ENCODE results near the gene FGFR3.

The FGFR3 gene

DNA sequence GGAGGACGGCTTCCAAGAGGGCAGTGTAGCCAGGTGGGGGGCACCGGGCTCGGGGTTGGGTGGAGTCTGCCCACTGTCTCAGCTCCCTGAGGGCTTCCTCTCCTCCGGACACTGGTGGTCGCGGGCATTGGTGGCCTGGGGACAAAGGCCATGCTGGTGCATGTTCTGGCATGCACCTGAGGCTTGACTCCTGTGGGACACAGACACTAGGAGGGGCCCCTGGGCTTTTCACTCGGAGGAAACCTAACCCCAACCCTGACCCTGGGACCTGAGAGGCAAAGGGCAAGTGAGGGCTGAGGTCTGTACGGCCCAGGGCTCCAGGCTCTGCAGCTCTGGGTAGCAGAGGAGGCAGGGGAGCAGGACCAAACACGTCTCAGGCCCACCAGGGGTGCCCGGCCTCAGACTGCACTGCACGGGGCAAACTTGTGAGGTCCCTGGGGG is 22.3 kb upstream of the FGFR3 start:
- DNase-seq (ENCODE audit: low read depth), result no peak

- no peak for DNase-seq (ENCODE audit: low read depth)
Measured at GRCh38 chr4:1771555-1772305, 21.4 kb upstream of the FGFR3 start.

DNA sequence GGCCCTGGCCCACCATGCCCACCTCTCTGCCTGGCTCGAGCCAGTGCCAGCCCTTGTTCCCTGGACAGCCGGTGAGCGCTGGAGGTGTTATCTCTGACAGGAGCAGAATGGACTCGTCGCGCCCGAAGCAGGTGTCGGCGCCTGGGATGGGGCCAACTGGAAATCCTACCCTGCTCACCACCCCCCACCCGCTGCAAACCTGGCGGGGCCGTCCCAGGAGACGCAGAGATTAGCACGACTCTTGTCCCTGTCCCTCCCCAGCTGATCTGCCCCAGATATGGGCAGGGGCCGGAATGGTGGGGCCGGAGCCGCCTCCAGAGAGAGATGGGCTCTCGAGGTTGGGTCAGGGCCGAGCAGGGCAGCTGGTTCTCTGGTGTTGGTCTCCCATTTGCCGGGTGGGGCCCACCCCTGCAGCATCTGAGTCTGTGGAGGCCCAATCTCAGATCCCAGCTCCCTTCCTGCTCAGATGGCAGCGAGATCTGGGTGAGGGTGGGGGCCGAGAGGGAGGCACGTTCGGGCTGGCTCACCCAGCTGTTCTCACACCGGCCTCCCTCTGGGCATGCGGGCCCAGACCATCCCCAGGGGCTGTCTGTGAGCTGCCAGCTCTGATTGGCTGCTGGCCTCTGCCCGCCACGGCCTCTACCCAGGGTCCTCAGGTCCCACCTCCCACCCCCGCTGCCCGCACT is 20.1 kb upstream of the FGFR3 start:
- DNase-seq (ENCODE audit: low read depth), result no peak

DNA sequence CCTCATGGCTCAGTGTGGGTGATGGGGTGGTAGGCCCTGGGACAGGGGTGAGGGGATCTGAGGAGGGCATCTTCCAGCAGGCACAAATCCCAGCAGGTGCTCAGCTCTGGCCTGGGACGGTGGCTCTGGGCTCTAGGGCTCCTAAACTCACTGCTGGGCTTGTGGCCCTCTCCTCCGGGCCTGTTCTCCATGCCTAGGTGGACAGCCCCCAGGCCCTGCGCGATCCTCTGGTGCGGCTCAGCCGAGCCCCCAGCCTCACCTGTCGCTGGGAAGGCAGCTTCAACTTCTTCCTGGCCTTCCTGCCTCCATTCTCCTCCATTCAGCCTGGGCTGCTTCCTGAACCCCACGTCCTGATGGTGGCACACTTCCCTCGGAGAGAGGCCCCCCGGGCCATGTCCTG is 19.3 kb upstream of the FGFR3 start:
- no peak for DNase-seq (ENCODE audit: low read depth)

GRCh38 chr4:1775731-1776500 is 17.2 kb upstream of the FGFR3 start:
- DNase-seq (ENCODE audit: low read depth), result no peak

DNA sequence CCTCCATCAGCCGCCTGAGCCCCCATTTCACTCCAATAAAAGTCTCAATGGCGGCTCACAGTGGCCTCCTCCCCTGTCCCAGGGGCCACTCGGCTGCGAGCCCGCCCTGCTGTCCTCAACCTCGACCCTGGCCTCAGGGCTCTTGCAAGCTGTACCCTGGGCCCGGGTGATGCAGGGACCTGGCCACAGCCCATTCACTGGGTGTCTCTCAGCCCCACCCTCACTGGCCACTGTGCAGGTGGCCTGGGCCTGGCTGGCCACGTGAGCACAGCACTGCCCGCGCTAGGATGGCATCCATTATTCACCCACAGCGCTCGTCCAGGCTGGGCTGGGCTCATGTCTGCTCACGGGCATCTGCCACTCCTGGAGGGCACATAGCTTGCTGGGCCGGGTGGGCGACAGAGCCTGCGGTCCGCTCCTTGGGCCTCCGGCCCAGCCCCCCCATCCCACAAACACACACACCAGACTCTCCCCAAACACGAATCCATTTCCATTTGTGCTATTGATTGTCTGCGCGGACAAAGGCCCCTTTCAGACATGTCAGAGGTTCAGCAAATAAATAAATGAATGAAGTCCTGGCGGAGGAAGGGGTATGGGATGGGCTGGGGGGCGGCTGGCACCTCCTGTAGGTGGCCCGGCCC is 16.5 kb upstream of the FGFR3 start:
- no peak for DNase-seq (ENCODE audit: low read depth)

GRCh38 chr4:1777822-1778641 is 15.1 kb upstream of the FGFR3 start:
- DNase-seq (ENCODE audit: low read depth), result no peak

GRCh38 chr4:1778642-1779392 is 14.3 kb upstream of the FGFR3 start:
- DNase-seq (ENCODE audit: low read depth), result no peak

DNA sequence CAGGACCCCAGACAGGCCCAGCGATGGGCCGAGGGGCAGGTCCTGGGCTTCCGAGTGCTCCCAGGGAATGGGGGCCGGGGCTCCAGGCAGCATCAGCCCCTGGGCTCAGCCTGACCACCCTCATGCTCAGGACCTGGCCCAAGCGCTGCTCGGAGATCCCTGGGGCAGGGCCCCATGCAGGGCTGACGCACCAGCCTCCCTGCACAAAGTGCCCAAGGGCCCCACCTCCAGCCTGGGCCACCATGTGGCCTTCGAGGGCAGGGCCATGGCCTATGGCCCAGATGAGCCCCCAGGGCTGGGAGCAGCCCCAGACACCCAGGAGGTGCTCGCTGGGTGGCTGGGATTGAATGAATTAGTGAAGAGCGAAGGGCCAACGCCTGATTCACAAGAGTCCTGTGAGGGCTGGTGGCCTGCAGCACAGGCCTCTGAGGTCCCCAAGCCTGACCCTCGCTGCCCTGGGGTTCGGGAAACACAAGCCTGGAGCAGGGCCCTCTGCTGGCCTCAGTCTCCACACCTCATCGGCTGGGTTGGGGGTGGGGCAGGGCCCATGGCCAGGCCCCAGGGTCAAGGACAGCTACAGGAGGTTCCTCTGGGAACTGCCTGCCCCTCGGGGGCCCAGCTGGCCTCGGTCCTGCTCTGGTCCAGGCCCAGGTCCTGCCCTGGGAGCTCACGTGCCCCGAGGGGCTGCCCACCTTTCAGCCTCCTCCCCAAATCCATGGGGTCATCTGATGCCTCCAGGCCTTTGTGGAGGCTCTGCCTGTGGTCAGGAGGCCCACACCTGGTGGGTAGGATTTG is 13.3 kb upstream of the FGFR3 start:
- DNase-seq (ENCODE audit: low read depth), result no peak

GRCh38 chr4:1780435-1780834 is 12.7 kb upstream of the FGFR3 start:
- no peak for DNase-seq (ENCODE audit: low read depth)

GRCh38 chr4:1783015-1783414 is 10.1 kb upstream of the FGFR3 start:
- DNase-seq (ENCODE audit: low read depth), result no peak

DNA sequence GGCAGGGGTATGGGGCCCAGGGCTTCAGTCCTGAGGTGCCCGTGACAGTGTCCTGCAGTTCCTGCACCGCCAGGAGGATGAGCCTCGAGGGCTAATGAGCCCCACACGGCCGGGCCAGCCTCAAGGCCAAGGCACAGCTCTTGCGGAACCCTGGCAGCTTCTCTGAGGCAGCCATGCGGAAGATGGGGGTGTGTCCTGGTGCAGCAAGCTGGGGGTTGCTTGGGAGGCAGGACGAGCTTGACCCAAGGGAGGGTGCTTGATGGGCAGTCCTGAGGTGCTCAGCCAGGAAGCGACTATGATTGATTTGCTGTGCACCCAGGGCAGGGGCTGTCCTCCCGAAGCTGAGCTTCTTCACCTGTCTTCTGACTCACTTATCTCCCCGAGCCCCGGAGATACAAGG is 9.1 kb upstream of the FGFR3 start:
- DNase-seq (ENCODE audit: low read depth), result no peak

DNA sequence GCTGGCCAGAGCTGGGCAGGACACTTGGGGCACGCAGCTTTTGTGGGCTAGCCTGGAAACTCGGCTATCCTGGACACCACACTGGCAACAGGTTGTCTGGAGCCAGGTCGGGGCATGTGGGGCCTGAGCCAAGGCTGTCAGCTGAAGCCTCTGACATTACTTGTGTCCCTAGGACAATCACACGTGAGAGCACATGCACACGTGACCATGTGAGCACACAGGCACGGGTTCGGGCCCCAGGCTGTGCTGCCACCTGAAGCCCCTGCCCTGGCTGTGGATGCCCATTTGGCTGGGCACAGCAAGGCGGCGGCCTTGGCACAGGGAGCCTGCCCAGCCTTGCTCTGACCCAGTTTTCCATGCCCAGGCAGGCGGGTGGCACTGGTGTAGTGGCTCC is 8.7 kb upstream of the FGFR3 start:
- DNase-seq (ENCODE audit: low read depth), result no peak

DNA sequence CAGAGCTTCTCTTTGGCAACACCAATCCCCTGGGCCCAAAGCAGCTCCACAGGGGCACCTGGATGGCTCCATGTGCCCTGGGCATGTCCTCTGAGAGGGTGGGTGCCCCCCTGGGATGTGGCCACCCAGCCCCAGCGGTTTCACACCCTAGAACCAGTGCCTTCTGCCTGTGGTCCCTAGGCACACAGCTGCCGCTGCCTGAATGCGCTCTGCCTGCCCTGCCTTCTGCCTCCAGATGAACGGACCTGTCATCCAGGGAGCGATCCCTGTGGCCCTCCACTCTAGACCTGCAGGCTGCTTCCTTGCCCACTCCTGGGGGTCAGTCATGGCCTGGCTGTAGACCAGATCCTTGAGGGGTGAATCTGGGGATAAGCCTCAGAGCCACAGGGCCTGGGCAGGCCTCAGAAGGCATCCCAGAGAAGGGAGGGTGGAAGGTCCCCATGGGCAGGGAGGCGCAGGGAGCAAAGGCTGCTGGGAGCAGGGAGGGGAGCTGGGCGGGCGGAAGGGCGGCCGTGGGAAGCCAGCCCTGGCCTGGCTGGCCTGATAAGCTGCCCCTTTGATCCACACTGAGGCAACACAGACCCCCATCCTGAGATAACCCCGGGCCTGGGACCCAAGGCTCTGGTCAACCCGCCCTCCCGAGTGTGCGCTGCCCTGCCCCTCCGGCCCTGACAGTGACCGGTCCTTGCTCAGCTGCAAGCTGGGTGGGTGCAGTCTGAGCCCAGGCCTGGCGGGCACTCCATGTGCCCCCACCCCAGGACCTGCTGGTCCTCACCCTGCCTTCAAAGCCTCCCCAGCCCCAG is 8.1 kb upstream of the FGFR3 start:
- no peak for DNase-seq (ENCODE audit: low read depth)

- DNase-seq (ENCODE audit: low read depth), result no peak
Measured at GRCh38 chr4:1785592-1785991, 7.5 kb upstream of the FGFR3 start.

- DNase-seq (ENCODE audit: low read depth), result no peak
Measured at GRCh38 chr4:1786544-1787362, 6.3 kb upstream of the FGFR3 start.

- no peak for DNase-seq (ENCODE audit: low read depth)
Measured at GRCh38 chr4:1787411-1788077, 5.5 kb upstream of the FGFR3 start.

Data from stimulated activated CD8-positive, alpha-beta memory T cell treated with anti-CD3 and anti-CD28 coated beads, Interleukin-7, amount 100 ng/mL, for 24 hours (primary cell).